PC-9 (cell line): ENCODE measurements around the gene FOXI3. TPM values are rescaled to one million over a fixed set of nuclear protein-coding genes. Genes with fewer than 3 reads are reported as not detected.

Experiments used
- BruUV-seq: library from RNA; stranded (reverse); fragments of 400-500 nt; replicated peaks from 2 replicates; lab custom pipeline; 2021; lab: Mats Ljungman, UMichigan
- CTCF ChIA-PET: fragments of 300-600 bp; sonication (Branson Sonifier 250); formaldehyde crosslinking; loops from one replicate; lab custom pipeline; 2022; ENCODE audit warnings: antibody characterized with exemption; lab: Charles Lee
- POLR2A ChIA-PET: fragments of 300-600 bp; sonication (Branson Sonifier 250); formaldehyde crosslinking; loops from one replicate; lab custom pipeline; 2022; ENCODE audit warnings: antibody characterized with exemption; ENCODE audit not compliant: unreplicated experiment; lab: Charles Lee
- DNase-seq, 2 experiments: peaks; one replicate each; pipeline versions ENCODE4 v3.0.0 to v3.0.0-alpha.2; 2015 to 2022; ENCODE audit warnings: mixed read lengths in 1 of 2
- H2AFZ ChIP-seq: fragments of 200-600 bp; sonication (generic); 2 replicates; pipeline ENCODE4 v1.8.1; 2017; ENCODE audit warnings: antibody characterized with exemption
- H3F3A ChIP-seq: fragments of 200-600 bp; sonication (generic); 2 replicates; pipeline ENCODE4 v1.8.1; 2017; ENCODE audit warnings: antibody characterized with exemption, mild to moderate bottlenecking, low read depth; ENCODE audit not compliant: insufficient read depth
- H3K27ac ChIP-seq: fragments of 200-600 bp; sonication (generic); 2 replicates; pipeline ENCODE4 v1.6.1; 2016; ENCODE audit warnings: mixed run types
- H3K27me3 ChIP-seq: fragments of 200-600 bp; sonication (generic); 2 replicates; pipeline ENCODE4 v1.6.1; 2016; ENCODE audit warnings: low read depth, mixed run types; ENCODE audit not compliant: insufficient read depth
- H3K36me3 ChIP-seq: fragments of 200-600 bp; sonication (generic); 2 replicates; pipeline ENCODE4 v1.6.1; 2016; ENCODE audit warnings: low read depth, mixed run types
- H3K4me1 ChIP-seq: fragments of 200-600 bp; sonication (generic); replicated peaks from 2 replicates; pipeline ENCODE4 v1.6.1; 2016; ENCODE audit warnings: mixed run types; ENCODE audit not compliant: insufficient read depth
- H3K4me2 ChIP-seq: fragments of 200-600 bp; sonication (generic); 2 replicates; pipeline ENCODE4 v1.6.1; 2017; ENCODE audit warnings: mixed run types
- H3K4me3 ChIP-seq: fragments of 200-600 bp; sonication (generic); 2 replicates; pipeline ENCODE4 v1.6.1; 2016; ENCODE audit warnings: mixed run types
- H3K79me2 ChIP-seq: fragments of 200-600 bp; sonication (generic); 2 replicates; pipeline ENCODE4 v1.6.1; 2017; ENCODE audit warnings: low read depth, mixed run types
- H3K9me2 ChIP-seq: fragments of 200-600 bp; sonication (generic); 2 replicates; pipeline ENCODE4 v1.8.1; 2017; ENCODE audit warnings: mild to moderate bottlenecking; ENCODE audit not compliant: insufficient read depth
- H3K9me3 ChIP-seq: fragments of 200-600 bp; sonication (generic); 2 replicates; pipeline ENCODE4 v1.8.1; 2016; ENCODE audit warnings: low read depth; ENCODE audit not compliant: insufficient read depth
- H4K20me1 ChIP-seq: fragments of 200-600 bp; sonication (generic); 2 replicates; pipeline ENCODE4 v1.8.1; 2017; ENCODE audit not compliant: insufficient read depth
- EZH2 ChIP-seq: fragments of 200-600 bp; sonication (generic); IDR thresholded peaks from 2 replicates; pipeline ENCODE4 v1.8.0; 2017; ENCODE audit warnings: antibody characterized with exemption, low read depth
- intact Hi-C: fragments of 100-400 bp; cut with micrococcal nuclease; formaldehyde crosslinking; loops from one replicate; pipeline ENCODE4 v1.10.0; 2022; ENCODE audit not compliant: unreplicated experiment
- total RNA-seq: library from RNA; stranded (reverse); gene quantifications from 2 replicates; pipeline ENCODE4 v1.2.3, GENCODE V29; 2021
- TF ChIP-seq, protein P1 (sequence below): fragments of 200-600 bp; sonication (generic); conservative IDR thresholded peaks from 2 replicates; pipeline ENCODE4 v1.6.1; 2017; ENCODE audit warnings: mixed run types, antibody characterized with exemption, mild to moderate bottlenecking, moderate library complexity

Gene FOXI3
- total RNA-seq, 1 experiment from 2014 or later = not detected

DNA sequence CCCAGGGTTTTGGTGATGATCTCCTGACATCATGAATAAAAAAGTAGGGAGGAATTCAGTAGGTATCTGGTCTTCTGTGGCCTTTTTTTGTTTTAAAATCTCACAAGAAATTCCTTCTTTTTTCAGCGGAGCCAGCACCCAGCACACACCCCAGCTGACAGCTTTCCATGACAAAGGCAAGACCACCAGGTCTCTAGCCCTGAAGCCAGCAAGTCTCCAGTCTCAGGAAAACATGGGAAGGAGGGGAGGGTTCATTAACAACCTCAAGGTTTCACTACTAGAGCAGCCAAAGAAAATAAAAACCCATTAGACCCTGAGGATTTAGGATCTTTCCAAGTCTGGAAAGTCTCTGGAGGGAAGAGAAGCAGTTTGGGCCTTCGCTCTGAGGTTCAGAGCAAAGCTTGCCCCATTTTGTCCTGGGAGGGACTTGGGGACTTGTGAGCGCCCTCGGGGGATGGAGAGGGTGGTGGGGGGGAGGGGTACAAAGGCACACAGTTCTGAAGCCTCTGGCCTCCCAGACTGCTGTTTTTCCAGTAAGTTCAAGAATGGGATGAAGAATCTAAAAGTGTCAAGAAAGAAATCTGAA lies 9.0 kb downstream of the FOXI3 start:
- Histone ChIP-seq H4K20me1 (no peaks in the 10 kb centered on the region), H3K4me3 (no peak overlapping the region), H3K36me3 (no peaks in the 10 kb centered on the region), H3K4me1 (no peaks in the 10 kb centered on the region), H2AFZ (no peak overlapping the region), H3K79me2 (no peaks in the 10 kb centered on the region), H3K27me3 (peaks cover 54% of the 10 kb centered on the region), H3K9me2 (no peaks in the 10 kb centered on the region), H3K4me2 (no peak overlapping the region), H3K9me3 (no peaks in the 10 kb centered on the region), H3K27ac (no peak overlapping the region), H3F3A (no peaks in the 10 kb centered on the region)
- BruUV-seq = no TSS peak
- POLR2A ChIA-PET = no interaction called here
- CTCF ChIA-PET = no interaction called here
- intact Hi-C loops = no loop called here
- DNase-seq = no peak
- TF ChIP-seq, protein P1, sequence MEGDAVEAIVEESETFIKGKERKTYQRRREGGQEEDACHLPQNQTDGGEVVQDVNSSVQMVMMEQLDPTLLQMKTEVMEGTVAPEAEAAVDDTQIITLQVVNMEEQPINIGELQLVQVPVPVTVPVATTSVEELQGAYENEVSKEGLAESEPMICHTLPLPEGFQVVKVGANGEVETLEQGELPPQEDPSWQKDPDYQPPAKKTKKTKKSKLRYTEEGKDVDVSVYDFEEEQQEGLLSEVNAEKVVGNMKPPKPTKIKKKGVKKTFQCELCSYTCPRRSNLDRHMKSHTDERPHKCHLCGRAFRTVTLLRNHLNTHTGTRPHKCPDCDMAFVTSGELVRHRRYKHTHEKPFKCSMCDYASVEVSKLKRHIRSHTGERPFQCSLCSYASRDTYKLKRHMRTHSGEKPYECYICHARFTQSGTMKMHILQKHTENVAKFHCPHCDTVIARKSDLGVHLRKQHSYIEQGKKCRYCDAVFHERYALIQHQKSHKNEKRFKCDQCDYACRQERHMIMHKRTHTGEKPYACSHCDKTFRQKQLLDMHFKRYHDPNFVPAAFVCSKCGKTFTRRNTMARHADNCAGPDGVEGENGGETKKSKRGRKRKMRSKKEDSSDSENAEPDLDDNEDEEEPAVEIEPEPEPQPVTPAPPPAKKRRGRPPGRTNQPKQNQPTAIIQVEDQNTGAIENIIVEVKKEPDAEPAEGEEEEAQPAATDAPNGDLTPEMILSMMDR = no peak
- no peak for TF ChIP-seq EZH2

DNA sequence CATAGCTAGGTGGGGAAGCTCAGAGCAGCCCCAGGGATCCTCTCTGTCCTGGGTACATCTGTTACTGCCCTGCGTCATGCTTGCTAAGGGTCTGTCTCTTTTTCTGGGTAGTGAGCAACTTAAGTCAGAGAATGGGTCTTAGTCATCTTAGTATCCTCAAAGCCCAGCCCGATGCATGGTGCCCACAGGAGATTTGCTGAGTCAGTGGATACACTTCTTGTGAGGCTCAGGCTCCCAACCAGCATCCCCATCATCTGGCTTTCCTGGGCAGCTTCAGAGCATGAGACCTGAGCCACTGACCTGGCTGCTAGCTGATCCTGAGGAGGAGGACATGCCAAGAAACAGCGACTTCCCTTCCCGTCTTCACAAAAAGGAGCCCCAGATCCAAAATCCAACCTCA lies 10.0 kb downstream of the FOXI3 start:
- H2AFZ ChIP-seq = no peak overlapping the region
- H3K9me2 ChIP-seq = no peaks in the 10 kb centered on the region
- no peak overlapping the region for H3K27ac ChIP-seq
- H3K4me3 ChIP-seq = no peak overlapping the region
- no peak for DNase-seq
- no peaks in the 10 kb centered on the region for H3F3A ChIP-seq
- no peaks in the 10 kb centered on the region for H3K9me3 ChIP-seq
- TF ChIP-seq, protein P1 = no peak
- TF ChIP-seq EZH2 = no peak
- ChIA-PET POLR2A (no interaction called here), CTCF (no interaction called here)
- H4K20me1 ChIP-seq = no peaks in the 10 kb centered on the region
- H3K79me2 ChIP-seq = no peaks in the 10 kb centered on the region
- no TSS peak for BruUV-seq
- no peak overlapping the region for H3K4me2 ChIP-seq
- no peaks in the 10 kb centered on the region for H3K36me3 ChIP-seq
- intact Hi-C loops = no loop called here
- H3K4me1 ChIP-seq = no peaks in the 10 kb centered on the region
- peaks cover 44% of the 10 kb centered on the region for H3K27me3 ChIP-seq

DNA sequence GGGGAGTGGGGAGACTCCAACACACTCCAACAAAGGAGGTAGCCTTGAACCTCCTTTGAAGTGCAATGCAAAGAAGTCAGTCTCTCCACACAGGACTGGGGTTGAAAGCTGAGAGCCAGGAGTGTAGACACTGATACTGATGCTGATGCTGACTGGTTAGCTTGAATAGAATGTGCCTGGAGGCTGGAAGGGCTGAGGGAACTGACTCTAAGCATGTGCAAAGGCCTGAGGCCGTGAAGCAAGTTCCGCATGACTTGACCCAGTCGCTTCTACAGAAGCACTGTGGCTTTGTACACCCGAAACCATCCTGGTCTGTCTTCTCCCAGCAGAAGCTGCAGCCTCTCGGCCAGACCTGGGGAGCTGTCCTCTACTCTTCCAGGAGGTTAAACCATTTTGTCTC lies 10.4 kb downstream of the FOXI3 start:
- Histone ChIP-seq H4K20me1 (no peaks in the 10 kb centered on the region), H3K9me2 (no peaks in the 10 kb centered on the region), H3K79me2 (no peaks in the 10 kb centered on the region), H2AFZ (no peak overlapping the region), H3K9me3 (no peaks in the 10 kb centered on the region), H3K27me3 (peaks cover 44% of the 10 kb centered on the region), H3K4me1 (no peaks in the 10 kb centered on the region), H3K36me3 (no peaks in the 10 kb centered on the region), H3K4me2 (no peak overlapping the region), H3K27ac (no peak overlapping the region), H3F3A (no peaks in the 10 kb centered on the region), H3K4me3 (no peak overlapping the region)
- intact Hi-C loops = no loop called here
- no peak for TF ChIP-seq EZH2
- TF ChIP-seq, protein P1 = no peak
- no TSS peak for BruUV-seq
- no peak for DNase-seq
- POLR2A ChIA-PET = no interaction called here
- CTCF ChIA-PET = no interaction called here
